Right atrium auricular region (tissue), 2 donors: Measurements from ENCODE around the gene ST8SIA1. TPM values are rescaled to one million over a fixed set of nuclear protein-coding genes. Genes with fewer than 3 reads are reported as not detected.
A peak's percentile ranks its signal among the peaks of the same experiment; 100 is the strongest.

Experiments used
- DNase-seq: peaks from one replicate; pipeline ENCODE4 v3.0.0-alpha.2; 2019; ENCODE audit warnings: low spot score
- H3K27ac ChIP-seq, 2 donors: fragments of 200-600 bp; sonication (generic); 1 replicate in 1 of 2; 2 replicates in 1 of 2; pipeline ENCODE4 v1.5.1; 2016 to 2019
- H3K27me3 ChIP-seq, 2 donors: fragments of 200-600 bp; sonication (generic); one replicate each; pipeline versions ENCODE4 v1.5.1 to v1.6.0; 2017 to 2019
- H3K36me3 ChIP-seq: fragments of 200-600 bp; sonication (generic); one replicate; pipeline ENCODE4 v1.5.1; 2016
- H3K4me1 ChIP-seq, 2 donors: fragments of 200-600 bp; sonication (generic); one replicate each; pipeline versions ENCODE4 v1.5.1 to v1.6.0; 2017 to 2019
- H3K4me3 ChIP-seq, 2 donors: fragments of 200-600 bp; sonication (generic); 1 replicate in 1 of 2; 2 replicates in 1 of 2; pipeline ENCODE4 v1.5.1; 2017 to 2019; ENCODE audit warnings: mild to moderate bottlenecking in 1 of 2, moderate library complexity in 1 of 2
- H3K9me3 ChIP-seq, 2 donors: fragments of 200-600 bp; sonication (generic); one replicate each; pipeline ENCODE4 v1.5.1; 2019
- CTCF ChIP-seq, 2 donors: fragments of 200-600 bp; sonication (generic); IDR thresholded peaks; one replicate each; pipeline ENCODE4 v1.5.1; 2019; ENCODE audit warnings: antibody characterized with exemption in 2 of 2
- total RNA-seq, 2 donors: library from RNA; depleted of rRNA; stranded (reverse); fragments of >200 nt; gene quantifications; one replicate each; pipeline ENCODE4 v1.1.0, GENCODE V29; 2016

ST8SIA1 gene
- total RNA-seq, 2 donors from 2014 or later: 3.3 to 5.0 TPM

- Histone ChIP-seq H3K27ac (no peak overlapping the region), H3K4me1 (peaks cover 0 to 8% of the 10 kb centered on the region in 2 donors), H3K9me3 (no peaks in the 10 kb centered on the region), H3K36me3 (no peaks in the 10 kb centered on the region), H3K4me3 (no peak overlapping the region), H3K27me3 (no peaks in the 10 kb centered on the region)
- no peak for TF ChIP-seq CTCF (IDR thresholded peaks at IDR 0.05)
- no peak for DNase-seq
Measured at GRCh38 chr12:22286569-22286968, 47.9 kb downstream of the ST8SIA1 start.

GRCh38 chr12:22285846-22286245 is 48.7 kb downstream of the ST8SIA1 start:
- no peaks in the 10 kb centered on the region for H3K27me3 ChIP-seq
- H3K36me3 ChIP-seq: no peaks in the 10 kb centered on the region
- no peak overlapping the region for H3K27ac ChIP-seq
- no peak overlapping the region for H3K4me3 ChIP-seq
- TF ChIP-seq CTCF (IDR thresholded peaks at IDR 0.05): no peak
- no peaks in the 10 kb centered on the region for H3K9me3 ChIP-seq
- peaks cover 0 to 8% of the 10 kb centered on the region in 2 donors for H3K4me1 ChIP-seq
- DNase-seq: no peak

GRCh38 chr12:22284871-22285270 is 49.6 kb downstream of the ST8SIA1 start:
- Histone ChIP-seq H3K4me3 (no peak overlapping the region), H3K36me3 (no peaks in the 10 kb centered on the region), H3K27me3 (no peaks in the 10 kb centered on the region), H3K9me3 (no peaks in the 10 kb centered on the region), H3K4me1 (peaks cover 0 to 8% of the 10 kb centered on the region in 2 donors), H3K27ac (no peak overlapping the region)
- no peak for DNase-seq
- no peak for TF ChIP-seq CTCF (IDR thresholded peaks at IDR 0.05)

- no peak overlapping the region for H3K4me3 ChIP-seq
- no peaks in the 10 kb centered on the region for H3K27me3 ChIP-seq
- TF ChIP-seq CTCF (IDR thresholded peaks at IDR 0.05): no peak
- no peaks in the 10 kb centered on the region for H3K36me3 ChIP-seq
- no peaks in the 10 kb centered on the region for H3K9me3 ChIP-seq
- peaks cover 0 to 8% of the 10 kb centered on the region in 2 donors for H3K4me1 ChIP-seq
- DNase-seq: no peak
- peak overlapping the region; percentile 55 to 78 for H3K27ac ChIP-seq
Measured at GRCh38 chr12:22283508-22283907, 51.0 kb downstream of the ST8SIA1 start.

GRCh38 chr12:22283006-22283506 is 51.5 kb downstream of the ST8SIA1 start:
- Histone ChIP-seq H3K4me1 (peaks cover 0 to 8% of the 10 kb centered on the region in 2 donors), H3K27me3 (no peaks in the 10 kb centered on the region), H3K4me3 (no peak overlapping the region), H3K36me3 (no peaks in the 10 kb centered on the region), H3K27ac (peak overlapping the region; percentile 55 to 78), H3K9me3 (no peaks in the 10 kb centered on the region)
- DNase-seq: no peak
- no peak for TF ChIP-seq CTCF (IDR thresholded peaks at IDR 0.05)

- no peak for DNase-seq
- no peak overlapping the region for H3K4me3 ChIP-seq
- no peak for TF ChIP-seq CTCF (IDR thresholded peaks at IDR 0.05)
Measured at GRCh38 chr12:22282283-22282682, 52.2 kb downstream of the ST8SIA1 start.

More at GRCh38 chr12:22282283-22282682, 52.2 kb downstream of the ST8SIA1 start:
- H3K36me3 ChIP-seq: no peaks in the 10 kb centered on the region
- H3K9me3 ChIP-seq: no peaks in the 10 kb centered on the region
- H3K4me1 ChIP-seq: peaks cover 0 to 8% of the 10 kb centered on the region in 2 donors
- no peaks in the 10 kb centered on the region for H3K27me3 ChIP-seq
- peak overlapping the region; percentile 55 to 78 for H3K27ac ChIP-seq
